K562 (cell line): Measurements from ENCODE around the gene POLR1C. TPM values are rescaled to one million over a fixed set of nuclear protein-coding genes. Genes with fewer than 3 reads are reported as not detected.

Source experiments
- BCLAF1 ChIP-seq, 2 experiments: fragments of 450-650 bp in 1 of 2; IDR thresholded peaks; 2 replicates each; pipeline ENCODE4 v1.6.1; 2011 to 2017; ENCODE audit warnings: low read depth in 2 of 2, antibody characterized with exemption in 1 of 2, borderline replicate concordance in 1 of 2, low read length in 1 of 2, mild to moderate bottlenecking in 1 of 2, mixed read lengths in 1 of 2; ENCODE audit not compliant: control insufficient read depth in 1 of 2
- CEBPG ChIP-seq, 3 experiments: fragments of 200-800 bp in 1 of 3; sonication (Bioruptor generic) in 1 of 3; sonication (generic) in 1 of 3; formaldehyde crosslinking in 1 of 3; IDR thresholded peaks in 2 of 3; conservative IDR thresholded peaks in 1 of 3; 2 replicates each; pipeline versions ENCODE4 v1.6.1 to v1.8.0; 2016 to 2022; ENCODE audit warnings: missing compliant biosample characterization in 2 of 3, missing genetic modification characterization in 2 of 3, mild to moderate bottlenecking in 1 of 3, missing genetic modification reagents in 1 of 3
- CHD4 ChIP-seq: fragments of 200-600 bp; sonication (generic); IDR thresholded peaks from 3 replicates; pipeline ENCODE4 v1.6.1; 2012; ENCODE audit warnings: low read depth, mild to moderate bottlenecking, mixed read lengths, low read length, inconsistent platforms; ENCODE audit not compliant: insufficient read depth, insufficient replicate concordance, poor library complexity, severe bottlenecking
- DACH1 ChIP-seq: fragments of 450-650 bp; IDR thresholded peaks from 2 replicates; pipeline ENCODE4 v1.6.1; 2018; ENCODE audit not compliant: partially characterized antibody
- GTF2A2 ChIP-seq: IDR thresholded peaks from 2 replicates; pipeline ENCODE4 v1.6.1; 2016; ENCODE audit warnings: mild to moderate bottlenecking, missing genetic modification characterization, missing compliant biosample characterization
- HCFC1 ChIP-seq: IDR thresholded peaks from 2 replicates; pipeline ENCODE4 v1.6.1; 2012; ENCODE audit warnings: low read depth, low read length, improper control_type of control experiment
- HNRNPH1 ChIP-seq: fragments of 200-400 bp; formaldehyde crosslinking; optimal IDR thresholded peaks from 2 replicates; pipeline ENCODE3; 2017; ENCODE audit warnings: low read depth, mild to moderate bottlenecking, low read length, moderate library complexity
- KDM1A ChIP-seq, 2 experiments: fragments of 450-650 bp; IDR thresholded peaks; 2 replicates each; pipeline ENCODE4 v1.6.1; 2016; ENCODE audit warnings: mild to moderate bottlenecking in 2 of 2
- KLF6 ChIP-seq: fragments of 250-450 bp; sonication (Bioruptor Pico); IDR thresholded peaks from 2 replicates; pipeline ENCODE4 v1.4.0; 2020; ENCODE audit warnings: mild to moderate bottlenecking, moderate library complexity, borderline replicate concordance
- MEF2D ChIP-seq: conservative IDR thresholded peaks from 2 replicates; pipeline ENCODE4 v1.6.1; 2016; ENCODE audit warnings: low read depth, missing genetic modification characterization, missing compliant biosample characterization
- NR4A1 ChIP-seq, 2 experiments: fragments of 250-450 bp in 1 of 2; fragments of 450-650 bp in 1 of 2; sonication (Bioruptor Pico) in 1 of 2; IDR thresholded peaks; 2 replicates each; pipeline versions ENCODE4 v1.4.0 to v1.6.1; 2016 to 2020; ENCODE audit warnings: mild to moderate bottlenecking in 2 of 2, missing compliant biosample characterization in 1 of 2, missing genetic modification characterization in 1 of 2, moderate library complexity in 1 of 2
- POLR2B ChIP-seq: fragments of 450-650 bp; IDR thresholded peaks from 2 replicates; pipeline ENCODE4 v1.6.1; 2018; ENCODE audit warnings: low read depth; ENCODE audit not compliant: partially characterized antibody
- PYGO2 ChIP-seq: fragments of 450-650 bp; IDR thresholded peaks from 2 replicates; pipeline ENCODE4 v1.6.1; 2016; ENCODE audit warnings: mild to moderate bottlenecking, missing genetic modification characterization, moderate library complexity, missing compliant biosample characterization
- RBM34 ChIP-seq: fragments of 200-400 bp; formaldehyde crosslinking; IDR thresholded peaks from 2 replicates; pipeline ENCODE4 v1.6.1; 2018; ENCODE audit warnings: low read length, borderline replicate concordance; ENCODE audit not compliant: insufficient read depth
- SMAD1 ChIP-seq: fragments of 150-350 bp; IDR thresholded peaks from 2 replicates; pipeline ENCODE4 v1.6.1; 2014; ENCODE audit warnings: low read length, low read depth; ENCODE audit not compliant: partially characterized antibody
- SMARCE1 ChIP-seq: fragments of 450-650 bp; IDR thresholded peaks from 2 replicates; pipeline ENCODE4 v1.7.1; 2016; ENCODE audit warnings: mild to moderate bottlenecking
- ZBTB34 ChIP-seq: fragments of 250-450 bp; sonication (Bioruptor Pico); IDR thresholded peaks from 2 replicates; pipeline ENCODE4 v1.8.0; 2021; ENCODE audit warnings: mild to moderate bottlenecking, moderate library complexity
- ZNF398 ChIP-seq: fragments of 250-450 bp; sonication (Bioruptor Pico); IDR thresholded peaks from 2 replicates; pipeline ENCODE4 v1.8.0; 2021; ENCODE audit warnings: moderate library complexity, mild to moderate bottlenecking, inconsistent platforms
- polyA plus RNA-seq, 8 experiments: library from polyadenylated mRNA; depleted of rRNA in 4 of 8; stranded (reverse) in 5 of 8; unstranded in 3 of 8; fragments of >200 nt; fragmentation: Nextera tagmentation in 2 of 8; fragmentation: Illumina TruSeq in 1 of 8; extraction: Ambion mirVana in 2 of 8; extraction: Trizol in 1 of 8; gene quantifications; 2 replicates each; pipeline versions ENCODE4 v1.2.1 to v1.2.3, GENCODE V29; 2011 to 2014; ENCODE audit warnings: inconsistent platforms in 1 of 8, missing spikeins in 1 of 8
- total RNA-seq, 7 experiments: library from RNA; depleted of rRNA in 6 of 7; stranded (reverse); fragments of >200 nt in 6 of 7; fragmentation: Illumina TruSeq in 2 of 7; extraction: Trizol in 2 of 7; gene quantifications; 2 replicates each; pipeline versions ENCODE4 v1.2.1 to v1.2.3, GENCODE V29; 2011 to 2021; ENCODE audit warnings: low replicate concordance in 1 of 7

Gene POLR1C
- total and polyA plus RNA-seq, 9 of the 15 experiments (the other 6 are each of a cell fraction or from before 2014, with no cell fraction given) = 83.5 to 429 (median 120) TPM

GRCh38 chr6:43506667-43507471, 10.0 kb upstream of the POLR1C start (continued):
- TF ChIP-seq HNRNPH1 (no peak), RBM34 (no peak), PYGO2 (tag) (no peak), KLF6 (no peak), CEBPG (CRISPR knock-in tag; IDR thresholded peaks at IDR 0.05) (no peak), CEBPG (tag; conservative IDR thresholded peaks at IDR 0.05 in 1 of 2, IDR thresholded peaks at IDR 0.05 in 1 of 2) (no peak), HCFC1 (no peak), POLR2B (no peak), SMAD1 (no peak), CHD4 (no peak), ZNF398 (CRISPR knock-in tag) (no peak), BCLAF1 (IDR thresholded peaks at IDR 0.05; ENCODE audit: borderline replicate concordance in 1 of 2, control insufficient read depth in 1 of 2, low read depth in 2 of 2, low read length in 1 of 2) (no peak), GTF2A2 (no peak), MEF2D (tag) (no peak), SMARCE1 (no peak), DACH1 (no peak), KDM1A (IDR thresholded peaks at IDR 0.05) (no peak), NR4A1 (CRISPR knock-in tag; IDR thresholded peaks at IDR 0.05) (no peak), NR4A1 (tag; IDR thresholded peaks at IDR 0.05) (no peak), ZBTB34 (CRISPR knock-in tag) (no peak)
